Stimulated activated naive CD4-positive, alpha-beta T cell (primary cell): ENCODE results near the gene PLEKHM1.

Experiments used
- DNase-seq, 6 experiments: peaks; one replicate each; lab custom pipeline; 2025; lab: John Stamatoyannopoulos, UW

PLEKHM1 gene

GRCh38 chr17:45441526-45442310 lies 48.8 kb downstream of the PLEKHM1 start:
- no peak for DNase-seq

- DNase-seq, result peak in 1 of 6 experiments; percentile 7
Observed at GRCh38 chr17:45440839-45441515, 49.5 kb downstream of the PLEKHM1 start.

- DNase-seq, result no peak
Observed at GRCh38 chr17:45440161-45440778, 50.3 kb downstream of the PLEKHM1 start.

- no peak for DNase-seq
Observed at GRCh38 chr17:45438931-45439610, 51.5 kb downstream of the PLEKHM1 start.

- no peak for DNase-seq
Observed at GRCh38 chr17:45437465-45438283, 52.8 kb downstream of the PLEKHM1 start.

- no peak for DNase-seq
Observed at GRCh38 chr17:45436625-45437464, 53.7 kb downstream of the PLEKHM1 start.

- DNase-seq, result no peak
Observed at GRCh38 chr17:45436161-45436560, 54.4 kb downstream of the PLEKHM1 start.

DNA sequence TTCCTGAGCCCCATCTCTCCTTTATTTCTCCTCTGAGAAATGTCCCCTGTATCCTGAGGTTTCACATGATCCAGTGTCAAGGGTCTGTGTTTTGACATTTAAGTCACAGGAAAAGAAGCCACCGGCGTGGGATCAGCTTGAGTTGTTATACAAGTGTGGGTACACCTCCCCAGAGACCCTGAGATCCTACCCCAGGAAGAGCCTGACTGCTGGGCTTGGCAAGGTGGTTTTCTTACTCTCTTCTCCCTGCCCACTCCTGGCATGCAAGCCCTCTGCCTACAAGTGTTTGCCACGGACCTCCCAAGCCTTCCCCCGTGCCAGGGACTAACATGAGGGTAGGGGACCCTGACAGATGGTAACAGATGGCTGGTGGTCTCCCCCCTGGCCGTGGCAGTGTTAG lies 55.0 kb downstream of the PLEKHM1 start:
- DNase-seq, result no peak

GRCh38 chr17:45433159-45433535 lies 57.4 kb downstream of the PLEKHM1 start:
- no peak for DNase-seq

DNA sequence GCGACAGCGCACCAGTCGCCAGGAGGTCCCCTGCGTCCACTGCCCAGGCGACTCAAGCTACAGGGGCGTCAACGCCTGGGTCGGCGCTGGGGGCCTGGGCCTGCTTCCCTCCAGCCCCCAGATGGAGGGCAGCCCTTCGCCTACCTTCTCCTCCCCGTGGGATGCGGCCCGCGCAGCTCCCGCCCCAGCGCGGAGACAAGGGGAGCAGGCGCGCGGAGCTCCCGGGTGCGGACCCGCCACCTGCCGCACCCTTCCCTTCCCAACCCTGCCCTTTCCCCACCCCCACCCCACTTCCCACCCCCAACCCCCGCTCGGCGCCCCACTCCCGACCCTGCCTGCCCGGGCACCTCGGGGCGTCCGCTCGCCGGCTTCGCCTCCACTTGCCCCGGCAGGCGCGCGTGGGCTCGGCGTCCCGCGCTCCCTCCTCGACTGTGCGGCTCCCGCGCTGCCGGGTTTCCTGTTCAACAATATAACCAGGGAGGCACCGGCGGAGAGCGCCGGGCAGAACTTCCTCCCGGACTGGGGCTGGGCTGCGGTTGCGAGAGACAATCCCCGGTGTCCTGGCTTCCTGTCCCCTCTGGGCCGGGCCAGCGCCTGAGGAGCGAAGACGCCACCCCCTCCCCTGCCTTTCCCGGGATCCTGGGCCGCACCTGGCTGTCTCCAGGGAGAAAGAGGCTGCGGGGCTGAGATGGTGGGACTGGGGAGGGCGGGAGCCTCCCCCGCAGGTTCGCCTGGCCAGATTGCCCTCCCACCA lies 57.9 kb downstream of the PLEKHM1 start, which contains the start of gene ARHGAP27:
Gene ARHGAP27, minus strand, starts transcription at position 466 of the 754 bp plus-strand sequence. CDS start 2,591 bp downstream, outside the sequence.
- DNase-seq, result peak in 3 of 6 experiments; percentile 11 to 37 (median 16)

DNA sequence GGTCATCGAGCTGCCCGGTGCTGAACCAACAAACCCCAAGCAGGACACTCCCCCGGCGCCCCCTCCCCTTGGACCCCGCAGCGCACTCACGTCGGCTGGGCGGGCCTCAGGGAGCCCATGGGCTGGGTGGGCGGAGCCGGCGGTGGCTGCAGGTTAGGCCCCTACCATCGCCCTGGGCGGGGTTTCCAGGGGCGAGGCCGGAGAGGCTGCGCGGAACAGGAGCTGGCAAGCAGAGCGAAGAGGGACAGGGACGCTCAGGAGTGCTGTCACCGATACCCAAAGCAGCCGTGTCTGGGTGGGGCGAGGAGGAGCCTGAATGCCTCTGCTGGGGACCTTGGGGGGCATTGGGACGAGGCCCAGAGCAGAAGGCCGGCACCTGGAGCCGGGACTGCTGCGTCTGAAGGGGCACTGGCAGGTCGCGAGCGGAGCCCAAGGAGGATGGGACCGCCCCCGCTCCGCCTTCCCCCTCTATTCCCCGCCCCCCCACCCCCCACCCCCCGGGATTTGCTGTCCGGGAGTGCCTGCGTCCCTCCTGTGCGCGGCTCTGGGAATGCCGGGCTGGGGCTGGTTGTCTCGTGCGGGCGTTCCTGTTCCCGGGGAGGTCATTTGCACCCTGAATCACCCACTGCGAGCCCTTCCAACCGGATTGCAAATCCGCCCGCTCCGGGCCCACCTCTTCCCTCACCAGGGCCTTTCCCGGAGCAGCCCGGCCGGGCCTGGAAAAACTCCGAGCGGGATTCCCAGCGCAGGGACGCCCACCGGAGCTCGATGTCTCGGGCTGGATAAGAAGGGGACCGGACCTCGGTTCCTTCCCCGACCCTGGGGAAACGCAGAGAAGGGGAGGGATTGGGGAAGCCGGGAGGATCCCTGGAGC lies 58.8 kb downstream of the PLEKHM1 start:
- DNase-seq, result peak in 5 of 6 experiments; percentile 39 to 67 (median 47)

DNA sequence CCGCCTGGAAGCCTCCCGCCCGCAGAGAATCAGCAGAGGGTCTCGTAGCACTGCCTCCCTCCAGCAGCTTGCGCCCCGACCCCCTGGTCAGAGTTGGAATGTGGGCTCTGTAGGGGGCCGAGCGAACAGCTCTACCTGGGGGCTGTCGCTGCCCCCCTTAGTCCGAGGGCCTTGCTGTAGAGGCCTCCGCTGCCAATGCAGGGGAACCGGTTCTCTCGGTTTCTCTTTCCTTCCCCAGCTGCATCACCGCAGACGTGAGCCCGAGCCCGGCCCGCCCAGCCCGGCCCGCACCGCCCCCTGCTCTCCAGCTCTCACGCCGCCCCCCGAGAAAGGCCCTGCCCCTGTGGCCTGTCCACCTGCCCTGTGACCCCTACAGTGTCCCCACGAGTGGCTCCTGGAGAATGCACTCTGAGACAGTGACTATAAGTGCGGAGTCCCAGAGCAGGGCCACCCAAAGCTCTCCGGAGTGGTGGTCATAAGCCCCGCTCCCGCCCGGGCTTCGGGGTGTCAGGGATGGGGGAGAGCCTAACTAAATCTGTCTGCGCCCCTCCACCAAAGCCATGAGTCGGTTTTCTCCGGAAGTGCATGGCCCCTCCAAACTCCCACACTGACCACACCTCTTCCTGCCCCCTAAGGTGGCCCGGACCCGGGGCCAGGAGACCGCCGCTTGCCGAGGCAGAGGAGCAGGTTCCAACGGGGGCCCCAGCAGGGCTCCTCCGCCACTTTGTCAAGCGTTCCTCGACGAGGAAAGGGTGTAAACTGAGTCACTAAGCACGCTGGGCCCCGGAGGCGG lies 59.6 kb downstream of the PLEKHM1 start:
- DNase-seq, result peak in 2 of 6 experiments; percentile 6 to 42

- DNase-seq, result no peak
Observed at GRCh38 chr17:45430006-45430737, 60.3 kb downstream of the PLEKHM1 start.

- no peak for DNase-seq
Observed at GRCh38 chr17:45429339-45430005, 61.0 kb downstream of the PLEKHM1 start.

- no peak for DNase-seq
Observed at GRCh38 chr17:45428931-45429338, 61.6 kb downstream of the PLEKHM1 start.

DNA sequence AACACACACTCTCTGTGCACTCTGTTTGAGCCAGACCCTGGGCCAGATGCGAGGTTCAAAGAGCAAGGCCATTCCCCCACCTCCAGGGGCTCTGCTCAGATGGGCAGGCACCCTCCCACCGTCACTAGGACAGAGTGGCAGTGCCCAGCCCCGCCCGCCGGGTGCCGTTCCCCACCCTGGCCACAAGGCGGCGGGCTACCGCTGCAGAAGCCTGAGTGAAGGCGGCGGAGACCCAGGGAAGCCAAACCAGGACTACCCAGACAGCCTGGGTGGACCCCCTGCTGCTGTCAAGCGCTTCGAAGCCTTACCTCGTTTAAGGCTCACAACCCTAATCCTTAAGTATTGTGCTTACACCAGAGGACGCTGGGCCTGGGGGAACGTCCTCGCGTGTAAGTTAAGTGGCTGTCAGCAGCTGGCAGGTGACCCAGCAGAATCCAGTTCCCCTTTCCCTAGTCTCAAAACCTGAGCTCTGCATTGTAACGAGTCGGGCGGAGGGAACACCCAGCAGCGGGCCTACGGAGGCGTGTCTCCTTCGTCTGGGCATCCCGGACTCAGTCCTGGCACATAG lies 62.4 kb downstream of the PLEKHM1 start:
- peak; percentile 54 to 87 (median 71) for DNase-seq
